OCI-LY3 (cell line): ENCODE data around the gene INTS15.

ENCODE experiments used
- H2AFZ ChIP-seq: fragments of 200-600, 300-600 bp; shearing (Covaris generic); 2 replicates; pipeline ENCODE4 v1.6.0; 2014; ENCODE audit warnings: antibody characterized with exemption, low read depth, low read length
- H3K27ac ChIP-seq: fragments of 200-600, 300-600 bp; sonication (generic); 2 replicates; pipeline ENCODE4 v1.5.1; 2014; ENCODE audit warnings: mild to moderate bottlenecking, low read length, moderate library complexity, mixed read lengths
- H3K27me3 ChIP-seq: fragments of 200-600, 300-600 bp; sonication (generic); 2 replicates; pipeline ENCODE4 v1.6.1; 2014; ENCODE audit warnings: low read depth, low read length, mixed read lengths
- H3K36me3 ChIP-seq: fragments of 200-600, 300-600 bp; sonication (generic); replicated peaks from 2 replicates; pipeline ENCODE3; 2014; ENCODE audit warnings: low read depth, low read length, mixed read lengths
- H3K4me1 ChIP-seq: fragments of 300-600, 200-600 bp; sonication (generic); 2 replicates; pipeline ENCODE4 v1.6.1; 2014; ENCODE audit warnings: low read length, mixed read lengths
- H3K4me2 ChIP-seq: fragments of 200-600, 300-600 bp; sonication (generic); 2 replicates; pipeline ENCODE4 v1.6.1; 2014; ENCODE audit warnings: low read length, mixed read lengths
- H3K4me3 ChIP-seq: fragments of 300-600, 200-600 bp; sonication (generic); 2 replicates; pipeline ENCODE4 v1.5.1; 2014; ENCODE audit warnings: antibody characterized with exemption, mild to moderate bottlenecking, low read length, moderate library complexity
- H3K79me2 ChIP-seq: fragments of 300-600, 200-600 bp; shearing (Covaris generic); 2 replicates; pipeline ENCODE4 v1.6.1; 2014; ENCODE audit warnings: mild to moderate bottlenecking, low read length, mixed read lengths
- H3K9ac ChIP-seq: fragments of 300-600, 200-600 bp; shearing (Covaris generic); 2 replicates; pipeline ENCODE4 v1.6.0; 2014; ENCODE audit warnings: mild to moderate bottlenecking, low read length, moderate library complexity
- H3K9me3 ChIP-seq: fragments of 200-600, 300-600 bp; shearing (Covaris generic); 2 replicates; pipeline ENCODE4 v1.6.1; 2014; ENCODE audit warnings: low read length, mixed read lengths; ENCODE audit not compliant: insufficient read depth
- H4K20me1 ChIP-seq: fragments of 200-600, 300-600 bp; sonication (generic); 2 replicates; pipeline ENCODE4 v1.6.1; 2016; ENCODE audit warnings: low read length, mixed read lengths; ENCODE audit not compliant: insufficient read depth
- CTCF ChIP-seq: fragments of 200-600, 300-600 bp; sonication (generic); IDR thresholded peaks from 2 replicates; pipeline ENCODE4 v1.5.1; 2014; ENCODE audit warnings: antibody characterized with exemption, low read length, low read depth
- EZH2phosphoT487 ChIP-seq: fragments of 200-600 bp; shearing (Covaris generic); IDR thresholded peaks from 2 replicates; pipeline ENCODE4 v1.6.1; 2018; ENCODE audit warnings: antibody characterized with exemption, mixed run types, low read depth

The INTS15 gene

GRCh38 chr7:6650086-6650485 lies 60.3 kb downstream of the INTS15 start:
- H3K36me3 ChIP-seq = peaks cover 50% of the 10 kb centered on the region
- no peaks in the 10 kb centered on the region for H3K4me1 ChIP-seq
- no peak overlapping the region for H3K27ac ChIP-seq
- TF ChIP-seq CTCF (no peak), EZH2phosphoT487 (no peak)
- H3K4me3 ChIP-seq = no peak overlapping the region
- H3K79me2 ChIP-seq = no peaks in the 10 kb centered on the region; the same call in 1 of the 2 replicates
- H3K27me3 ChIP-seq = no peaks in the 10 kb centered on the region
- H2AFZ ChIP-seq = no peak overlapping the region
- H3K9me3 ChIP-seq = no peaks in the 10 kb centered on the region
- H3K4me2 ChIP-seq = no peak overlapping the region
- H4K20me1 ChIP-seq = no peaks in the 10 kb centered on the region
- H3K9ac ChIP-seq = no peak overlapping the region

- no peaks in the 10 kb centered on the region for H4K20me1 ChIP-seq
- no peaks in the 10 kb centered on the region for H3K27me3 ChIP-seq
- H3K4me3 ChIP-seq = no peak overlapping the region
- TF ChIP-seq EZH2phosphoT487 (no peak), CTCF (no peak)
- H3K4me2 ChIP-seq = no peak overlapping the region
- no peaks in the 10 kb centered on the region for H3K9me3 ChIP-seq
- no peak overlapping the region for H2AFZ ChIP-seq
- H3K27ac ChIP-seq = no peak overlapping the region
- no peaks in the 10 kb centered on the region for H3K4me1 ChIP-seq
- H3K36me3 ChIP-seq = peaks cover 54% of the 10 kb centered on the region
- H3K9ac ChIP-seq = no peak overlapping the region
- no peaks in the 10 kb centered on the region; the same call in 1 of the 2 replicates for H3K79me2 ChIP-seq
Observed at GRCh38 chr7:6650521-6651011, 60.7 kb downstream of the INTS15 start.

DNA sequence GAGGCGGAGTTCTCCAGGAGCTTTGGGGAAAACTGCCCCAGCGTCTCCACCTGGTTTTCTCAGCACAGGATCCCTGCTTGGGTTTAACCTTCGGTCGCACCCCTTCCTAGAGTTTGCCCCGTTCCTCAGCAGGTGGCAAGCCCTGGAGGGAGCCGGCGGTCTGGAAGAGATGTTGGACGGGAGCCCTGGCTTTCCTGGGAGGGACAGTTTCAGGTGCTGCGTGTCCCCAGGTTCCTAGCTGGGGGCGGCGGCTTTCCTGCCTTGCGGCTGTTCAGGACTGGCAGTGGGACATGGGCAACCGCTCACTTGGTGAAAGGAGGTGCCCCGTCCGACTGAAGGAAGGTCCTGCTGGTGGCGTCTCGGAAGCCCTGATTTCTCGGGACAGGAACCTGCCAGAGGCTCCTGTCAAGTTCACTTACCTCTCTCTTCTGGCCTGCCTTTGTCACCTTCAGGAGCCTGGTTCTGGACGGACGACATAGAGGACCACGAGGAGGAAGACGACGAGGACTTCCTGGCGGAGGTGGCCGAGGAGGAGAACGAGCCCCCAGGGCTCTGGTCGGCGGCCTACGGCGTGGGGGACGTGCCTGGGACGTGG lies 62.1 kb downstream of the INTS15 start:
- Histone ChIP-seq H3K27me3 (no peaks in the 10 kb centered on the region), H3K9ac (no peak overlapping the region), H4K20me1 (no peaks in the 10 kb centered on the region), H2AFZ (no peak overlapping the region), H3K79me2 (no peaks in the 10 kb centered on the region; the same call in 1 of the 2 replicates), H3K4me2 (no peak overlapping the region), H3K36me3 (peaks cover 51% of the 10 kb centered on the region), H3K4me1 (no peaks in the 10 kb centered on the region), H3K9me3 (no peaks in the 10 kb centered on the region), H3K27ac (no peak overlapping the region), H3K4me3 (no peak overlapping the region)
- TF ChIP-seq CTCF (no peak), EZH2phosphoT487 (no peak)

GRCh38 chr7:6652446-6653011 lies 62.7 kb downstream of the INTS15 start:
- no peak overlapping the region for H3K4me2 ChIP-seq
- no peaks in the 10 kb centered on the region for H3K27me3 ChIP-seq
- no peaks in the 10 kb centered on the region for H3K4me1 ChIP-seq
- TF ChIP-seq EZH2phosphoT487 = no peak
- TF ChIP-seq CTCF = no peak
- no peaks in the 10 kb centered on the region for H4K20me1 ChIP-seq
- no peaks in the 10 kb centered on the region for H3K9me3 ChIP-seq
- H3K36me3 ChIP-seq = peaks cover 49% of the 10 kb centered on the region
- no peak overlapping the region for H3K27ac ChIP-seq
- no peak overlapping the region for H3K4me3 ChIP-seq
- H3K9ac ChIP-seq = no peak overlapping the region
- no peaks in the 10 kb centered on the region; the same call in 1 of the 2 replicates for H3K79me2 ChIP-seq
- no peak overlapping the region for H2AFZ ChIP-seq
